ENCODE results near the gene LARGE1.

LARGE1 gene

GRCh38 chr22:33952776-33953175 lies 32.5 kb upstream of the LARGE1 start:
- DNase-seq (ENCODE audit: low read depth): no peak
- TF ChIP-seq POLR2A (IDR thresholded peaks at IDR 0.05; ENCODE audit: extremely low read depth, insufficient read length) (no peak), CTCF (IDR thresholded peaks at IDR 0.05; ENCODE audit: low read depth, low read length) (no peak), MYC (IDR thresholded peaks at IDR 0.05; ENCODE audit: low read depth, low read length) (no peak), MAX (IDR thresholded peaks at IDR 0.05; ENCODE audit: low read depth, low read length) (no peak)
- no peak overlapping the region for H3K4me3 ChIP-seq (ENCODE audit: low read depth, low read length)

- DNase-seq (ENCODE audit: low read depth): no peak
- H3K4me3 ChIP-seq (ENCODE audit: low read depth, low read length): no peak overlapping the region
- TF ChIP-seq CTCF (IDR thresholded peaks at IDR 0.05; ENCODE audit: low read depth, low read length): no peak
- TF ChIP-seq MYC (IDR thresholded peaks at IDR 0.05; ENCODE audit: low read depth, low read length): no peak
- TF ChIP-seq MAX (IDR thresholded peaks at IDR 0.05; ENCODE audit: low read depth, low read length): no peak
- TF ChIP-seq POLR2A (IDR thresholded peaks at IDR 0.05; ENCODE audit: extremely low read depth, insufficient read length): no peak
These were observed 20.5 kb upstream of the LARGE1 start for GRCh38 chr22:33940741-33941140.

GRCh38 chr22:33932997-33933396 lies 12.7 kb upstream of the LARGE1 start:
- H3K4me3 ChIP-seq (ENCODE audit: low read depth, low read length): no peak overlapping the region
- TF ChIP-seq POLR2A (IDR thresholded peaks at IDR 0.05; ENCODE audit: extremely low read depth, insufficient read length): no peak
- TF ChIP-seq MAX (IDR thresholded peaks at IDR 0.05; ENCODE audit: low read depth, low read length): no peak
- no peak for TF ChIP-seq MYC (IDR thresholded peaks at IDR 0.05; ENCODE audit: low read depth, low read length)
- no peak for DNase-seq (ENCODE audit: low read depth)

GRCh38 chr22:33931406-33931805 lies 11.1 kb upstream of the LARGE1 start:
- no peak for TF ChIP-seq CTCF (IDR thresholded peaks at IDR 0.05; ENCODE audit: low read depth, low read length)
- TF ChIP-seq POLR2A (IDR thresholded peaks at IDR 0.05; ENCODE audit: extremely low read depth, insufficient read length): no peak
- TF ChIP-seq MAX (IDR thresholded peaks at IDR 0.05; ENCODE audit: low read depth, low read length): no peak
- H3K4me3 ChIP-seq (ENCODE audit: low read depth, low read length): no peak overlapping the region
- DNase-seq (ENCODE audit: low read depth): no peak

GRCh38 chr22:33927752-33928151 lies 7.5 kb upstream of the LARGE1 start:
- no peak for DNase-seq (ENCODE audit: low read depth)
- no peak overlapping the region for H3K4me3 ChIP-seq (ENCODE audit: low read depth, low read length)
- TF ChIP-seq POLR2A (IDR thresholded peaks at IDR 0.05; ENCODE audit: extremely low read depth, insufficient read length) (no peak), MAX (IDR thresholded peaks at IDR 0.05; ENCODE audit: low read depth, low read length) (no peak)

GRCh38 chr22:33925194-33925593 lies 4.9 kb upstream of the LARGE1 start:
- no peak for TF ChIP-seq CTCF (IDR thresholded peaks at IDR 0.05; ENCODE audit: low read depth, low read length)
- no peak for TF ChIP-seq POLR2A (IDR thresholded peaks at IDR 0.05; ENCODE audit: extremely low read depth, insufficient read length)
- no peak for TF ChIP-seq MYC (IDR thresholded peaks at IDR 0.05; ENCODE audit: low read depth, low read length)
- TF ChIP-seq MAX (IDR thresholded peaks at IDR 0.05; ENCODE audit: low read depth, low read length): no peak
- DNase-seq (ENCODE audit: low read depth): no peak
- no peak overlapping the region for H3K4me3 ChIP-seq (ENCODE audit: low read depth, low read length)

Measured in NB4 (cell line).